ENCODE data around the gene WDR1.

Gene WDR1

DNA sequence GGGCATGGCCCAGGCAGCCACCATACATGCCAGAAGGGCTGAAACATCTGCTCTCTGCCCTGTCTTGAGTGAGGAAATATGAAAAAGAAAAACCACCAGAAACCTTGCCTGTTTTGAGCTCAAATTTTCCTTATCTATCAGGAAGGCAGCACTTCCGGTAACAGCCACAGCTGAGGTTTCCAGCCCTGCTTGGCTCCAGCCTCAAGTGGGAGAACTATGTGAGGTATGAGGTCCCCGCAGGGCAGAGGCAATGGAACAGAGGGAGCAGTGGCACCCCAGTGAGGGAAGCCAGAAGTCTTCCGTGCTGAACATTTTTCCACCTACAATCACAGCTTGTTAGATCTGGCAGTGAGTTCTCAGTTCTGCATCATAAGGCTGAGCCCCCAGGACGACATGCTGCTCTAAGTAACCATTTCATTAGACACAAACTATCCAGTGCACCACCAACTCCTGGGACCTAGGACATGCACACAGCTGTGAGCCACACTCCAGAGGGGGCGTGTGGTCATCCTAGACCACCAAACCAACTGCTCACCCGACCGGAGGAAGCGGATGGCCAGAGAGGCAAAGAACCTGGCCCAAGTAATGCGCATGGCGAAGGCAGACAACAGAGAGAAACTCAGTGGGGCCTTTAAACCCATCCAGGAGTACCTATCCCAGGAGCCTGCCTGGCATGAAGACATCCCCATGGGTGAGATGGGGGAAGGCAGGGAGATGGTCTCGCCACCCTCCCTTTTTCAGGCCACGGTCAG lies 22.6 kb downstream of the WDR1 start (continued):
- TF ChIP-seq, protein P1, sequence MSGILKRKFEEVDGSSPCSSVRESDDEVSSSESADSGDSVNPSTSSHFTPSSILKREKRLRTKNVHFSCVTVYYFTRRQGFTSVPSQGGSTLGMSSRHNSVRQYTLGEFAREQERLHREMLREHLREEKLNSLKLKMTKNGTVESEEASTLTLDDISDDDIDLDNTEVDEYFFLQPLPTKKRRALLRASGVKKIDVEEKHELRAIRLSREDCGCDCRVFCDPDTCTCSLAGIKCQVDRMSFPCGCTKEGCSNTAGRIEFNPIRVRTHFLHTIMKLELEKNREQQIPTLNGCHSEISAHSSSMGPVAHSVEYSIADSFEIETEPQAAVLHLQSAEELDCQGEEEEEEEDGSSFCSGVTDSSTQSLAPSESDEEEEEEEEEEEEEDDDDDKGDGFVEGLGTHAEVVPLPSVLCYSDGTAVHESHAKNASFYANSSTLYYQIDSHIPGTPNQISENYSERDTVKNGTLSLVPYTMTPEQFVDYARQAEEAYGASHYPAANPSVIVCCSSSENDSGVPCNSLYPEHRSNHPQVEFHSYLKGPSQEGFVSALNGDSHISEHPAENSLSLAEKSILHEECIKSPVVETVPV (CRISPR knock-in tag; IDR thresholded peaks at IDR 0.05): no peak
- TF ChIP-seq ESRRG (CRISPR knock-in tag; IDR thresholded peaks at IDR 0.05): no peak
- TF ChIP-seq RARB (CRISPR knock-in tag; IDR thresholded peaks at IDR 0.05): no peak
- no peak for TF ChIP-seq ZNF8 (CRISPR knock-in tag; IDR thresholded peaks at IDR 0.05)
- no peak for TF ChIP-seq TOX (CRISPR knock-in tag; IDR thresholded peaks at IDR 0.05; ENCODE audit: borderline replicate concordance)
- TF ChIP-seq SNAI2 (CRISPR knock-in tag; IDR thresholded peaks at IDR 0.05): no peak

DNA sequence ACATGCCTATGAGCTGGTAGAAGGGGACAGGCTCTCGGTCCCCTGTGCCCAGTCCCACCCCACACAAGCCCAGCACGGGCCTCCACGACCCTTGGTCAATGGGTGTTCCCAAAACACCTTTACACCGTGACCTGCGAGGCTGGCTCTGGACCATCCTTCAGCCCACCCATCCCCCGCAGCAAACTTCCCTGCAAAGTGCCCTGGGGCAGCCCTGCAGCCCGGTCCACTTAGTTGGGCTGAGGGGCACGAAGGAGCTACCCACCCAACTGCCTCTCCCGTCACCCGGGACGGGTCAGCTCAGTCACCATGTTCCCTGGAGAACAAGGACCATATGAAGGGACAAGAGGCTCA lies 23.4 kb downstream of the WDR1 start:
- no peak for TF ChIP-seq CREB5 (CRISPR knock-in tag; IDR thresholded peaks at IDR 0.05; ENCODE audit: low read depth)
- TF ChIP-seq ARNTL (CRISPR knock-in tag; IDR thresholded peaks at IDR 0.05; ENCODE audit: borderline replicate concordance, low read depth): no peak
- TF ChIP-seq SNAI2 (CRISPR knock-in tag; IDR thresholded peaks at IDR 0.05): no peak
- TF ChIP-seq ZNF565 (CRISPR knock-in tag; conservative IDR thresholded peaks at IDR 0.05; ENCODE audit: low read depth): no peak
- no peak for TF ChIP-seq TCF4 (CRISPR knock-in tag; IDR thresholded peaks at IDR 0.05; ENCODE audit: borderline replicate concordance)
- TF ChIP-seq ISL1 (CRISPR knock-in tag; IDR thresholded peaks at IDR 0.05): no peak
- no peak for ATAC-seq

DNA sequence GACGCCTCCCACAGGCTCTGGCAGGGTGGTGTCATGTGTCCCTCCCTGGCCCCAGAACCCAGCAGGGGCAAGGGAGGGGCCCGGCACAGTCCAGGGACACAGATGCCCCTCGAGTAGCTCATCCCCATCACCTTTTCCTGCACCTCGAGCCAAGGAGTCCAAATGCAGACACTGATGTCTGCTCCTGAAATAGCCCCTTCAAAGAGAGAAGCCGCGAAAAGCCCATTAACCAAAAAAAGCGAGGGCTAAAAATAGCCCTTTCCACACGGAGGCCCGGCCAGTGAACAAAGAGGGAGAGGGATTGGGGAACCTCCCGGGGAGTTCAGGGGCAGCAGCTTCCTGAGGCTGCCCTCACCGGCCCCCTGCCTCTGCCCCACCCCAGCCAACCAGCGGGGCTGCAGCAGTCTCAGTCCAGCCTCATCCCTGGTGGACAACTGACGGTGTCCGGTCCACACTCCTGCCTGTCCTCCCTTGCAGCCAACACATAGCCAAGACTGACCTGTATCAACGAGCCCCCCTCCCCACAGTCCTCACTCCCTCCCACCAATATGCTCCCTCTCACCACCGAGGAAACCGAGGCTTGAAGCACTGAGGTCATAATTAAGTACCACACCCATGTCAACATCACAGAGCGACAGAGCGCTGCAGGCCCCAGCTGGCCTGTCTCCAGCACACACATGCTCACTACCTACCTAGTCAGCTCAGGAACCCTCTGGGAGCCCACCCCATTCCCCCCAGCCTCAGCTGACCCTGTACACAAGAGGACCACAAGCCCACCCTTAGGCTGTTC lies 23.9 kb downstream of the WDR1 start:
- no peak for ATAC-seq
- no peak for TF ChIP-seq SNAI2 (CRISPR knock-in tag; IDR thresholded peaks at IDR 0.05)
- no peak for TF ChIP-seq OSR1 (CRISPR knock-in tag; IDR thresholded peaks at IDR 0.05)
- no peak for TF ChIP-seq POU6F1 (CRISPR knock-in tag; IDR thresholded peaks at IDR 0.05; ENCODE audit: borderline replicate concordance, low read depth)

- TF ChIP-seq BACH2 (CRISPR knock-in tag; IDR thresholded peaks at IDR 0.05; ENCODE audit: borderline replicate concordance) (no peak), CREB5 (CRISPR knock-in tag; IDR thresholded peaks at IDR 0.05; ENCODE audit: low read depth) (no peak), GLIS3 (CRISPR knock-in tag; IDR thresholded peaks at IDR 0.05) (no peak), ISL1 (CRISPR knock-in tag; IDR thresholded peaks at IDR 0.05) (no peak), ZNF8 (CRISPR knock-in tag; IDR thresholded peaks at IDR 0.05) (no peak), ZNF565 (CRISPR knock-in tag; conservative IDR thresholded peaks at IDR 0.05; ENCODE audit: low read depth) (no peak), ZFP3 (CRISPR knock-in tag; IDR thresholded peaks at IDR 0.05) (no peak), RARB (CRISPR knock-in tag; IDR thresholded peaks at IDR 0.05) (no peak), TOX (CRISPR knock-in tag; IDR thresholded peaks at IDR 0.05; ENCODE audit: borderline replicate concordance) (no peak), ZFP30 (CRISPR knock-in tag; IDR thresholded peaks at IDR 0.05) (no peak)
- TF ChIP-seq, protein P1 (CRISPR knock-in tag; IDR thresholded peaks at IDR 0.05): no peak
- no peak for ATAC-seq
These were observed 24.9 kb downstream of the WDR1 start for GRCh38 chr4:10091531-10092181.
